Neural cell (in vitro differentiated cells): Measurements from ENCODE around the gene KRT12.

Experiments
- EZH2 ChIP-seq: fragments of 200-600, 300-800 bp; shearing (Covaris generic), sonication (generic); IDR thresholded peaks from 2 replicates; pipeline ENCODE4 v1.6.1; 2014; ENCODE audit warnings: antibody characterized with exemption, low read length, borderline replicate concordance, mild to moderate bottlenecking; ENCODE audit not compliant: insufficient read depth, poor library complexity, severe bottlenecking
- POLR2AphosphoS5 ChIP-seq: IDR thresholded peaks from 2 replicates; pipeline ENCODE4 v1.6.1; 2012
- SMC3 ChIP-seq: fragments of 450-650 bp; conservative IDR thresholded peaks from 2 replicates; pipeline ENCODE4 v1.6.1; 2014; ENCODE audit warnings: antibody characterized with exemption, mild to moderate bottlenecking, moderate library complexity; ENCODE audit not compliant: poor library complexity
- TF ChIP-seq, protein P1 (sequence below): fragments of 450-650 bp; IDR thresholded peaks from 2 replicates; pipeline ENCODE4 v1.5.1; 2014; ENCODE audit warnings: antibody characterized with exemption, mild to moderate bottlenecking, moderate library complexity; ENCODE audit not compliant: poor library complexity, severe bottlenecking

- TF ChIP-seq, protein P1, sequence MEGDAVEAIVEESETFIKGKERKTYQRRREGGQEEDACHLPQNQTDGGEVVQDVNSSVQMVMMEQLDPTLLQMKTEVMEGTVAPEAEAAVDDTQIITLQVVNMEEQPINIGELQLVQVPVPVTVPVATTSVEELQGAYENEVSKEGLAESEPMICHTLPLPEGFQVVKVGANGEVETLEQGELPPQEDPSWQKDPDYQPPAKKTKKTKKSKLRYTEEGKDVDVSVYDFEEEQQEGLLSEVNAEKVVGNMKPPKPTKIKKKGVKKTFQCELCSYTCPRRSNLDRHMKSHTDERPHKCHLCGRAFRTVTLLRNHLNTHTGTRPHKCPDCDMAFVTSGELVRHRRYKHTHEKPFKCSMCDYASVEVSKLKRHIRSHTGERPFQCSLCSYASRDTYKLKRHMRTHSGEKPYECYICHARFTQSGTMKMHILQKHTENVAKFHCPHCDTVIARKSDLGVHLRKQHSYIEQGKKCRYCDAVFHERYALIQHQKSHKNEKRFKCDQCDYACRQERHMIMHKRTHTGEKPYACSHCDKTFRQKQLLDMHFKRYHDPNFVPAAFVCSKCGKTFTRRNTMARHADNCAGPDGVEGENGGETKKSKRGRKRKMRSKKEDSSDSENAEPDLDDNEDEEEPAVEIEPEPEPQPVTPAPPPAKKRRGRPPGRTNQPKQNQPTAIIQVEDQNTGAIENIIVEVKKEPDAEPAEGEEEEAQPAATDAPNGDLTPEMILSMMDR, result no peak
- no peak for TF ChIP-seq SMC3
- no peak for TF ChIP-seq EZH2
- TF ChIP-seq POLR2AphosphoS5, result no peak
Observed at GRCh38 chr17:40901981-40902474, 35.0 kb upstream of the KRT12 start.
